Nephron (organoid): ENCODE measurements around the gene RBPJL.

Experiments
- H3K27ac Mint-ChIP-seq, 3 experiments: 2 replicates each; pipeline ENCODE4 v1.8.0; 2020; ENCODE audit warnings: mixed read lengths in 3 of 3, mild to moderate bottlenecking in 2 of 3, moderate library complexity in 1 of 3
- H3K27me3 Mint-ChIP-seq: 2 replicates; pipeline ENCODE4 v1.8.0; 2021; ENCODE audit warnings: low read depth, mild to moderate bottlenecking, moderate library complexity, mixed read lengths
- H3K36me3 Mint-ChIP-seq: 2 replicates; pipeline ENCODE4 v1.8.0; 2020; ENCODE audit warnings: low read depth, mixed read lengths
- H3K4me1 Mint-ChIP-seq: 2 replicates; pipeline ENCODE4 v1.8.0; 2020; ENCODE audit warnings: mixed read lengths
- H3K4me3 Mint-ChIP-seq, 3 experiments: 2 replicates each; pipeline ENCODE4 v1.8.0; 2020; ENCODE audit warnings: mild to moderate bottlenecking in 3 of 3, mixed read lengths in 3 of 3, moderate library complexity in 2 of 3
- H3K9me3 Mint-ChIP-seq: 2 replicates; pipeline ENCODE4 v1.8.0; 2020; ENCODE audit warnings: mixed read lengths
- CTCF ChIP-seq, 3 experiments: fragments of 200-600 bp; sonication (generic); IDR thresholded peaks; one replicate each; pipeline ENCODE4 v1.5.0; 2021; ENCODE audit warnings: antibody characterized with exemption in 3 of 3; ENCODE audit not compliant: unreplicated experiment in 3 of 3

The RBPJL gene

GRCh38 chr20:45303586-45304463 is 2.8 kb upstream of the RBPJL start:
- no peak for TF ChIP-seq CTCF (IDR thresholded peaks at IDR 0.05; ENCODE audit: unreplicated experiment in 3 of 3)
- Mint-ChIP-seq H3K4me1 (peaks cover 7% of the 10 kb centered on the region), H3K4me3 (no peak overlapping the region), H3K27me3 (peaks cover 36% of the 10 kb centered on the region), H3K9me3 (no peaks in the 10 kb centered on the region), H3K27ac (no peak overlapping the region), H3K36me3 (no peaks in the 10 kb centered on the region)

GRCh38 chr20:45304464-45304999 is 2.1 kb upstream of the RBPJL start:
- H3K27me3 Mint-ChIP-seq, result peaks cover 40% of the 10 kb centered on the region
- H3K36me3 Mint-ChIP-seq, result no peaks in the 10 kb centered on the region
- H3K9me3 Mint-ChIP-seq, result no peaks in the 10 kb centered on the region
- no peak overlapping the region for H3K4me3 Mint-ChIP-seq
- no peak for TF ChIP-seq CTCF (IDR thresholded peaks at IDR 0.05; ENCODE audit: unreplicated experiment in 3 of 3)
- peaks cover 7% of the 10 kb centered on the region for H3K4me1 Mint-ChIP-seq
- H3K27ac Mint-ChIP-seq, result no peak overlapping the region

- Mint-ChIP-seq H3K27ac (no peak overlapping the region), H3K9me3 (no peaks in the 10 kb centered on the region), H3K27me3 (peaks cover 45% of the 10 kb centered on the region), H3K4me3 (no peak overlapping the region), H3K4me1 (peaks cover 7% of the 10 kb centered on the region), H3K36me3 (no peaks in the 10 kb centered on the region)
- TF ChIP-seq CTCF (IDR thresholded peaks at IDR 0.05; ENCODE audit: unreplicated experiment in 3 of 3), result no peak
Observed at GRCh38 chr20:45305262-45305661, 1.4 kb upstream of the RBPJL start.

- no peaks in the 10 kb centered on the region for H3K4me1 Mint-ChIP-seq
- peaks cover 50% of the 10 kb centered on the region for H3K27me3 Mint-ChIP-seq
- H3K4me3 Mint-ChIP-seq, result no peak overlapping the region
- TF ChIP-seq CTCF (IDR thresholded peaks at IDR 0.05; ENCODE audit: unreplicated experiment in 3 of 3), result no peak
- H3K36me3 Mint-ChIP-seq, result no peaks in the 10 kb centered on the region
- no peak overlapping the region for H3K27ac Mint-ChIP-seq
- no peaks in the 10 kb centered on the region for H3K9me3 Mint-ChIP-seq
Observed at GRCh38 chr20:45307076-45307640, 518 bp downstream of the RBPJL start.

GRCh38 chr20:45308117-45308778 is 1.6 kb downstream of the RBPJL start, which contains the start of gene MATN4:
TSS of gene MATN4 (minus strand) at chr20:45308299. CDS start at chr20:45305582, 2,717 bp downstream.
- no peak within 1 kb of the TSS for H3K27ac Mint-ChIP-seq
- H3K36me3 Mint-ChIP-seq, result no peaks in the 10 kb centered on the region
- H3K4me3 Mint-ChIP-seq, result no peak within 1 kb of the TSS
- H3K4me1 Mint-ChIP-seq, result no peaks in the 10 kb centered on the region
- H3K27me3 Mint-ChIP-seq, result peaks cover 50% of the 10 kb centered on the region
- no peak for TF ChIP-seq CTCF (IDR thresholded peaks at IDR 0.05; ENCODE audit: unreplicated experiment in 3 of 3)
- no peaks in the 10 kb centered on the region for H3K9me3 Mint-ChIP-seq
